ENCODE measurements around the gene FNBP1. TPM values are rescaled to one million over a fixed set of nuclear protein-coding genes. Genes with fewer than 3 reads are reported as not detected.

The FNBP1 gene
- total RNA-seq, 2 experiments from 2014 or later = 266 to 268 TPM

GRCh38 chr9:129875181-129875611 lies 167.8 kb downstream of the FNBP1 start:
- no peak overlapping the region for H3K4me3 Mint-ChIP-seq
- no peaks in the 10 kb centered on the region for H3K9me3 Mint-ChIP-seq
- intact Hi-C loops (cut with micrococcal nuclease) = no loop called here
- H3K27ac Mint-ChIP-seq = no peak overlapping the region
- ChIA-PET POLR2A (interaction anchor here (1.0 kb wide), 2 partner anchors 10 to 40 kb away, joined by 3 to 4 read pairs; partner anchors contain the start of genes C9orf78 and USP20), CTCF (interaction anchor here (1.4 kb wide), 1 partner anchor 8 kb away, joined by 3 read pairs; no protein-coding TSS in a partner anchor)
- TF ChIP-seq CTCF (IDR thresholded peaks at IDR 0.05) = peak; percentile 32
- no peaks in the 10 kb centered on the region for H3K27me3 Mint-ChIP-seq
- ATAC-seq (no peak), DNase-seq (no peak)
- peaks cover 28% of the 10 kb centered on the region for H3K4me1 Mint-ChIP-seq (ENCODE audit: low read depth)
- H3K36me3 Mint-ChIP-seq (ENCODE audit: low read depth) = peaks cover 34% of the 10 kb centered on the region

GRCh38 chr9:129874261-129875101 lies 168.5 kb downstream of the FNBP1 start:
- DNase-seq (no peak), ATAC-seq (no peak)
- TF ChIP-seq CTCF (IDR thresholded peaks at IDR 0.05) = no peak
- CTCF ChIA-PET = interaction anchor here (1.1 kb wide), 1 partner anchor 232 kb away, joined by 5 read pairs; no protein-coding TSS in a partner anchor
- Mint-ChIP-seq H3K9me3 (no peaks in the 10 kb centered on the region), H3K36me3 (ENCODE audit: low read depth) (peaks cover 39% of the 10 kb centered on the region), H3K27ac (peak overlapping the region; percentile 11), H3K4me3 (no peak overlapping the region), H3K4me1 (ENCODE audit: low read depth) (peaks cover 35% of the 10 kb centered on the region), H3K27me3 (no peaks in the 10 kb centered on the region)
- intact Hi-C loops (cut with micrococcal nuclease) = no loop called here
- POLR2A ChIA-PET = interaction anchor here (1.0 kb wide), 1 partner anchor 10 kb away, joined by 4 read pairs; no protein-coding TSS in a partner anchor

GRCh38 chr9:129873563-129874190 lies 169.3 kb downstream of the FNBP1 start:
- Mint-ChIP-seq H3K4me3 (no peak overlapping the region), H3K27me3 (no peaks in the 10 kb centered on the region), H3K9me3 (no peaks in the 10 kb centered on the region), H3K27ac (no peak overlapping the region), H3K4me1 (ENCODE audit: low read depth) (peaks cover 41% of the 10 kb centered on the region), H3K36me3 (ENCODE audit: low read depth) (peaks cover 42% of the 10 kb centered on the region)
- no peak for ATAC-seq
- intact Hi-C loops (cut with micrococcal nuclease) = no loop called here
- ChIA-PET POLR2A (interaction anchor here (1.2 kb wide), 1 partner anchor 9 kb away, joined by 4 read pairs; no protein-coding TSS in a partner anchor), CTCF (interaction anchor here (1.1 kb wide), 1 partner anchor 233 kb away, joined by 5 read pairs; no protein-coding TSS in a partner anchor)
- TF ChIP-seq CTCF (IDR thresholded peaks at IDR 0.05) = no peak
- no peak for DNase-seq

GRCh38 chr9:129871046-129871445 lies 171.9 kb downstream of the FNBP1 start:
- ChIA-PET POLR2A (interaction anchor here (4.1 to 7.6 kb wide), 2 partner anchors 7 to 15 kb away, joined by 31 to 114 read pairs; no protein-coding TSS in a partner anchor), CTCF (no interaction called here)
- DNase-seq (no peak), ATAC-seq (no peak)
- peaks cover 58% of the 10 kb centered on the region for H3K4me1 Mint-ChIP-seq (ENCODE audit: low read depth)
- intact Hi-C loops (cut with micrococcal nuclease) = no loop called here
- H3K4me3 Mint-ChIP-seq = no peak overlapping the region
- TF ChIP-seq CTCF (IDR thresholded peaks at IDR 0.05) = no peak
- peaks cover 50% of the 10 kb centered on the region for H3K36me3 Mint-ChIP-seq (ENCODE audit: low read depth)
- H3K9me3 Mint-ChIP-seq = no peaks in the 10 kb centered on the region
- peak overlapping the region; percentile 94 for H3K27ac Mint-ChIP-seq
- H3K27me3 Mint-ChIP-seq = no peaks in the 10 kb centered on the region
